ENCODE results near the gene TTC28.

DNA sequence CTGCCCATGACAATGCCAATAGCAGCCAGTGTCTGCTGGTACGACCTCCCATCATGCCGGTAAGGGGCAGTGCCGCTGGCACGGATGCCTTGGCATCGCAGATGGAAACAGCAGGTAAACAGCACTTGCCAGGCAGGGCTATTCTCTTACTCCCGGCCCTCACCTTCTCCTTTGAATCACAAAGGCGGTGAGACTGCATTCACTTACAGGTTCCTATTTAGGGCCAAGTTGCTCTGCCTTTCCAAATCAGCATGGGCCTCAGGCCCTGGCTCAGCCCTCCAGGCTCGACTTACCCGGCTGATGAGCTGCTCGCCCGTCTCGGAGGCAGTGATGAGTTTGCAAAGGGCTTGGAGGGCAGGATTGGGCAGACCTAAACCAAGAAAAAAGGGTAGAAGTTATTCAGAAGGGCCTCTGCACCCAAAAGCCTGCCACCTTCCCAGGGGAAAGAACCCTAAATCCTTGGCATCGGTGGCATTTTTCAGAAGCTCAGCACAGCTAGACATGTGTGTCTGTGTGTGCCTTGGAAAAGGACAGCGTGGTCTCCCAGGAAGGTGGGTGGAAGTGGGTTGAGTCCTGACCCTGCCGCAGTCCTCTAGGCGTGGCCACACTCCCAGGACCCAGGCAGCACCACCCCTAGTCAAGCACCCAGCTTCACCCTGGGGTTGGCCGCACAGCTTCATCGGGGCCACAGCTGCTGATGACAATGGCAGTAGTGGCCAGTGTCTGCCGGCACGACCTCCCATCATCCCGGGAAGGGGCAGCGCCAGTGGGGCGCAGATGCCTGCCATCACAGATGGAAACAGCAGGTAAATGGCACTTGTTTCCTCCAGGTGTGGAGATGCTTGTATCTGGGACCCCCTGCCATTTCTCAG is 687.1 kb downstream of the TTC28 start:
- TF ChIP-seq EZH2phosphoT487 (IDR thresholded peaks at IDR 0.05): no peak
- TF ChIP-seq, protein P1, sequence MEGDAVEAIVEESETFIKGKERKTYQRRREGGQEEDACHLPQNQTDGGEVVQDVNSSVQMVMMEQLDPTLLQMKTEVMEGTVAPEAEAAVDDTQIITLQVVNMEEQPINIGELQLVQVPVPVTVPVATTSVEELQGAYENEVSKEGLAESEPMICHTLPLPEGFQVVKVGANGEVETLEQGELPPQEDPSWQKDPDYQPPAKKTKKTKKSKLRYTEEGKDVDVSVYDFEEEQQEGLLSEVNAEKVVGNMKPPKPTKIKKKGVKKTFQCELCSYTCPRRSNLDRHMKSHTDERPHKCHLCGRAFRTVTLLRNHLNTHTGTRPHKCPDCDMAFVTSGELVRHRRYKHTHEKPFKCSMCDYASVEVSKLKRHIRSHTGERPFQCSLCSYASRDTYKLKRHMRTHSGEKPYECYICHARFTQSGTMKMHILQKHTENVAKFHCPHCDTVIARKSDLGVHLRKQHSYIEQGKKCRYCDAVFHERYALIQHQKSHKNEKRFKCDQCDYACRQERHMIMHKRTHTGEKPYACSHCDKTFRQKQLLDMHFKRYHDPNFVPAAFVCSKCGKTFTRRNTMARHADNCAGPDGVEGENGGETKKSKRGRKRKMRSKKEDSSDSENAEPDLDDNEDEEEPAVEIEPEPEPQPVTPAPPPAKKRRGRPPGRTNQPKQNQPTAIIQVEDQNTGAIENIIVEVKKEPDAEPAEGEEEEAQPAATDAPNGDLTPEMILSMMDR (IDR thresholded peaks at IDR 0.05): no peak
